Measurements from ENCODE around the gene RNF8.

RNF8 gene

DNA sequence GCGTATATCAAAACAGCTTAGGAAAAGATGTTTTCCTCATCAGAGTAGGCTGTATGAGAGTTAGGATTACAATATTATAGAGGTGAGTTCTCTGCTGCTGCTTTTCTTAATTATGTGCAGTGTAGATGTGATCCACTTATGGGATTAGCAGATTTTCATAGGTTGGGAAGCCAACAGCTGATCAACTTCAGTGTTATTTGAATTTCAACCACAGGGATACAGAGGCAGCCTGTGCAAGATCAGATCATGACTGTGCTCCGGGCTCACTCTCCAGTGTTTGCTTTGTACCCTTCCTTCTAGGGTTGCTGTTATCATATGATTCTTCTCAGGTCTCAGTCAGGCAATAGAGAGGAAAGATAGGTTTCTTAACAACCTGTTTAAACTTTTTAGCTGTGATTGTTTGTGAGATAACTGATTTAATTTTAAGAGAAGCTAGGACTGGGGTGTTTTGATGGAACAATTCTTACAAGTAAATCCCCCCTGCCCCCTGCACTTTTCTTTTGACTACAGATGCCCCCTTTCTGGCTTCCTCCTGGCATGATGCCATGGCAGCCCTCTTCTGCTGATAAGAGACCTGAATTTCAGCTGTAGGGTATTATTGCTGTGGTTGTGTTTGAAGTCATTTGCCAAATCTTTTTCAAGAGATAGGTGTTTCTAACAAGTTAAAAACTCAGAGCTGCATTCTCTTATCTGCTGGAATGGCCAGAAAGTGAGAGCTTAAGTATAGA, 8.5 kb downstream of the RNF8 start:
- DNase-seq, result no peak

DNA sequence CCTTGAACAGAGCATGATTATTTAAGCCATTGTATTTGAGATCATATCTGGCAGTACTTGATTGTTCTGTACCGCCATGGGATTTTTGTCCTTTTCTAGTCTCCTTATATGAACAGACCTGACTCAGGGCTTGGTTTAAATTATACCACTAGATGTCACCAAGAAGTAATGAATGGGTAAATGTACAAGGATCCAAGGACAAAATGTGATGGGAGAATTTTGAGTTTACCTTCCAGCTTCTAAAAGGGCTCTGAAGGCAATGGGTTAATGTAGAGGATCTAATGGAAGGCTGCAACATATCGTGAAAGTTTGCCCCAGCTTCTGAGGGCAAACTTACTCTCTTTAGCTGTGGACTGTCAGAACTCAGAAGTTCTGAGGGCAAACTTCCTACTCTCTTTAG, 12.0 kb downstream of the RNF8 start:
- DNase-seq, result no peak

DNA sequence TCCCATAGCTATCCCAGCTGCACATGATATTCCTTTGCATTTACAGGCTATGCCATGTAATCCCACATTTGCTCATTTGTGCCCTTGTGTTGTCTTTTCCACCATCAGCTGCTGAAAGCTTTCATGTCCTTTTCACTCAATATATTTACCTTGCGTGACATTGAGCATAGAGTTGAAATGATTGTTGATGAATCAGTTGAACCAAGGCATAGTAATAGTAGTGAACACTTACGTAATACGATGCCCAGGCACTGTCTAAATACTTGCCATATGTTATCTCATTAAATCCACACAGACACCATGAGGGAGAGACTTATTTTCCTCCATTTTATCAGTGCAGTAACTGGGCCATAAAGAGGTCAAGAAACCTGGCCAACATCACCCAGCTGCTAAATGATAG, 13.1 kb downstream of the RNF8 start:
- no peak for DNase-seq

DNA sequence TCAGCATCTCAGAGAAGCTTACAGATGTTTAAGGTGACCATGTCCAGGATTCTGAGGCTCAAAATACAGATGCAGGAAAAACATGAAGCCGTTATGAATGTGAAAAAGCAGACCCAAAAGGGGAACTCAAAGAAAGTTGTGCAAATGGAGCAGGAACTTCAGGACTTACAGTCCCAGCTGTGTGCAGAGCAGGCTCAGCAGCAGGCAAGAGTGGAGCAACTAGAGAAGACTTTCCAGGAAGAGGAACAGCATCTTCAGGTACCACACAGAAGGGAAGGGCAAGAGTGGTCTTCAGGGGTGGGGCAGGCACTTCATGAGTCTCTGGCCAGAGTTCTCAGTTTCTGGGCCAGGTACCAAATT, 15.2 kb downstream of the RNF8 start:
- DNase-seq, result no peak

DNA sequence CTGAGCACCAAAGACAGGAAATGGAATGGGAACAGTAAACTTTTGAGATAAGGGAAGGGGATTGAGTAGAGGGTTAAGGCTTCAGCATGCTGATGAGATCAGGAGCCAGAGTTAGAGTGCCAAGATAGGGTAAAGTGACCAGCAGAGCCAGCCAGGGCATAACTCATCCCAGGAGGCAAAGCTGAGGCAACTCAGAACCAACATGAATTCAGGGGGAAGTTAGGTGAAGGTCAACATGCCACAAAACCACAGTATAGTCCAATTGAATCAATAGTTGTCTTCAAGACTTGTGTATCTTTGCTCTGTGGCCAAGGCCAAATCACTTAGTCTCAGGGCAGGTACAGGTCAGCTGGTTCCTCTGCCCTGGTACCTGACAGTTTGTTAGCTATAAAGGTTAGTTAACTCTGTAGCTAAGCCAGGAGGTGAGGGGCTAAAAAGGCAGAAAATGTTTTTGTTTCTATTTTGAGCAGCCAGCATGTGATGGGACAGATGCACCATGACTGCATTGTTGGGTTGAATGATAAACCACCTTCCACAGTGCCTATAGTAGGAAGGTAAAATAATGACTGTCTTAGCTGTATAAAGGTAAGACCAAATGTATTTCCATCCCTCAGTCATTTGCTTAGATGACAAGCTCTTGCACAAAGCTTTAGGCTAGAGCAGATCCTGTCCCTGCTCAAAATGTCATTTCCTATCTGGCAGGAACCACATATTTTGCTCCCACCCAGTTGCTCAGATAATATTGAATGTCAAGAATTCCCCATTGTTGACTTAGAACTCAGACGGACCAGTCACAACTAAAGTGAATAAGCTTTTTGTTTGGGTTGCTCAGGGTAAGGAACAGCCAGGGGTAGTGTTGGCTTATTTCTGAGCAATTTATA, 15.8 kb downstream of the RNF8 start:
- no peak for DNase-seq

DNA sequence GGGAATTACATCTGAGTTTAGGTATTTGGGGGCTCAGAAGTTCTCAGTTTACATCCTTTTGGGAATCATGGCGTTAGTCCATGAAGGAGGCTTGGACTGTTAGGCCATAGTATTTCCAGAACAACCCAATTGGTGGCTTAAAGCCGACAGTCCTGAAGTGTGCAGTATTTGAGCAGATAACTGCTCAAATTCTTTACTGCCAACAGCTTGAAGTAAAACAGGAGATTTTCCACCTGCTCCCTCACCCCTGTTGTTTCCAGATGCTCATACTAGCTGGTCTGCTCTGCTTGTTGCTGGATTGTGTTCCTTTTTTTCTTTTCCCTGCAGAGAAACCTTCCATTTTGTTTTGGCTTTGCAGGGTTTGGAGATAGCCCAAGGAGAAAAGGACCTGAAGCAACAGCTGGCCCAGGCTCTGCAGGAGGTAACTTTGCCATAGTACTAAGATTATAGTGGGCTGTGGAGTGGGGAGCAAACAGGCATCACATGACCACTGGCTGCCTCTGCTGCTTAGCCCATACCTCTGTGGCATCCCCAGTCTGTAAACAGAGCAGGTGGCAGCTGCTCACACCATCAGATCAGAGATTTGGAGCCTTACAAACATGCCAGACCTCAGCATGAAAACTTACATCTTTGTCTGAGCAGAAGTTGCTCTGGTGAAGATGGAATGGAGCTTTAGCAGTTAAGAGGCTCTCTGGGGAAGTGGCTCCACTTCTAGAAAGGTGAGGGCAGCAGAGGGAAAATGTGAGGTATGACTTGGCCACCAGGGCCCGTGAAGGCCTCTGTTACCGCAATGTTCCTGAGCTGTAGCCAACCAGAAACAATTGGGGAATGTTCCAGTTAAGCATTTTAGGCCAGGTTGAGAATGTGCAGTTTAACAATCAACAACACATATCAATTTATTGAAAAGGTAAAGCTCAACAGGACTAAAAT, 17.6 kb downstream of the RNF8 start:
- no peak for DNase-seq

DNA sequence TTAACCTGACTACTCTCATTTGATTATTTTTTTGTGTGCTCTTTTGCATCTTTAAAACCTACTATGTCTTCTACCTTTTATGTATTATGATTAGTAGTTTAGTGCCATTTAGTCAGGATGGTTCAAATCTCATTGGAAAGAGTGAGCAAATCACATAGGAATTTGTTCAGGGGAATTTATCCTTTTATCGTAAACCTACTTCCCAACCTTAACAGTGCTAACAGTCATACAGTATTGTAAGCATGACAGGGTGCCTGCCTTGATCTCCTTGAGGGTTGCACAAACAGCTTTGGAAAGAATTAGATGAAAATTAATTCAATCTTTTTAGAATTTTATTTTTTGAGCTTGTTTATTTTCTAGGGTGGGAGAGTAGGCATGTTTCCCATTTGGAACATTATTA, 18.3 kb downstream of the RNF8 start:
- DNase-seq, result no peak

DNA sequence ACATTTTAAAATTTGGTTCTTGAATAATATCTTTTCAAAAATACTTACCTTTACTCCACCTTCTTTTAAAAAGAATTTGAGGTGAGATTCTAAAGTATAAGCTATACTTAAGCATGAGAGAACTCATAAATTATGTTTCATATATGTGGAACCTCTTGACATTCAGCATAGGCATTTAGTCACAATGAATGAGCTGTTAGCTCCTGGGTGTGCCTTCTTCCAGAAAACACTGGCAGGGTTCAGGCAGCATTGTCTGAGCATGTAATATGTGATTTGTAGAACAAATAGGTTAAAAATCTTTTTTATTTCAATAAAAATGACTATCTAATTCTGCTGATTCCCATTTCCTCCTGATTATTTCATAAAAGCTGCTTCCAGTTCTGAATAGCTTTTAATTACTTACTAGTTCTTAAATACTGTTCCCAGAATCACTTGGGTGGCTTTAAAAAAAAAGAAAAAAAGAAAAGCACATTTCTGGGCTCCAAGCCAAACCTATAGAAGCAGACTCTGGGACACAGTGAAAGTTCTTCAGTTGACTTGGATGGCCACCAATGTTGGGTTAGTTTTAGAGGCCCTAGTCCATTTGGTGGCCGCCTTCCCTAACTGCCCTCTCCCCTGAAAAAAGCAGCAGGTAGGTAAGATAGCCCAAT, 20.2 kb downstream of the RNF8 start:
- no peak for DNase-seq

DNA sequence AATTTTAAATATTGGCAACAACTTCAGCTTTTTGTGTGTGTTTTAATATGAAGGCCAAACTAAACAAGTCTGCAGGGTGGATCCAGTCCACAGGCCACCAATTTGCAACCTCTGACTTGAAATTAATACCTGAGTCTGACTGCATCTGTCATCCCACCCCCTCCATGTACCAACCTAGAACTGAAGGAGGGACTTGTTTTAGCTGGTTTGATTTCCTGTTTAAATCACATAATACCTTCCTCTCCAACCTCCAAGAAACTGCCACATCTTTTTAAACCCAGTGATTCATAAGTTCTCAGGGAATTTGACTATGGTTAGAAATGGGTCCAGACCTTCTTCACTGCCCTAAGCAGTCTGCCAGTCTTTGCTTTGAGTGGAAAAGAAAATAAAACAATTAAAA, 21.6 kb downstream of the RNF8 start:
- no peak for DNase-seq

DNA sequence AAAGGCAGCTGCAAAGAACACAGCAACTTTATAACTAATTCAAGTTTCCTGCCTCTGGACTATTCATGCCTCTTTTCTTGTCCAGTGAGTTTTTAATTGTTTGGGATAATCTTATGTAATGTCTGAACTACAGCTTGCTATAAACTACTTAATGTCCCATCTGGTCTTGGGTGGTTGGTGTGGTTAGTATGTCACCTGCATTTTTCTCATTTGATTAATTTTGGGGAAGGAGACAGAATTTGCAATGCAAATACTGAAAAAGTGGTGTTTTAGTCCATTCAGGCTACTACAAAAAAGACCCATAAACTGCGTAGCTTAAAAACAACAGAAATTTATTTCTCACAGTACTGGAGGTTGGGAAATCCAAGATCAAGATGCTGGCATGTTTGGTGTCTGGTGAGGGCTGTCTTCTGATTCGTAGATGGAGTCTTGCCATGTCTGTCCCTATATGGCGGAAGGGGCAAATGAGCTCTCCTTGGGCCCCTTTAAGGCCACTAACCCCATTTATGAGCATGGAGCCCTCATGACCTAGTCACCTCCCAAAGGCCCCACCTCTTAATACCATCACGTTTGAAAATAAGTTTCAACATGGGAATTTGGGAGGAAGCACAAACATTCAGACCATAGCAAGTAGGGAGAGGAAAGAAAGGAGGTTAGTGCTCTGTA, 22.4 kb downstream of the RNF8 start:
- no peak for DNase-seq

DNA sequence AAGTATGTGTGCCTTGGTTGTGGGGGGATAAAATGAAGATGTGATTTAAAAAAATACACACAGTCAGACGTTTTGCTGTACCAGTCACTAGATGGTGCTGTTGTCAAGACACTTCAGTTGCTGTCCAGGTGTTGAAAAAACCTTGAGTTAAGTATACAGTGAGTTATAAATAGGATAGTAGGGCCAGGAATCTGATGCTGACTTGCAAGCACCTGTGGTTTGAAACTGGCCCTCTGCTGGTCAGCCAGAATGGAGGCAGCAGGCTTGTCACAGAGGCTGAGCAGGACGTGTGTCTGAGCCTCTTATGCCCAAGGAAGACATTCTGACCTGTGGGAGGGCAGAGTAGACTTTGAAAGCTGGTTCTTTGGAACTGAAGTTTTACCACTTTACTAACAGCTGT, 27.8 kb downstream of the RNF8 start:
- DNase-seq, result peak; percentile 51

DNA sequence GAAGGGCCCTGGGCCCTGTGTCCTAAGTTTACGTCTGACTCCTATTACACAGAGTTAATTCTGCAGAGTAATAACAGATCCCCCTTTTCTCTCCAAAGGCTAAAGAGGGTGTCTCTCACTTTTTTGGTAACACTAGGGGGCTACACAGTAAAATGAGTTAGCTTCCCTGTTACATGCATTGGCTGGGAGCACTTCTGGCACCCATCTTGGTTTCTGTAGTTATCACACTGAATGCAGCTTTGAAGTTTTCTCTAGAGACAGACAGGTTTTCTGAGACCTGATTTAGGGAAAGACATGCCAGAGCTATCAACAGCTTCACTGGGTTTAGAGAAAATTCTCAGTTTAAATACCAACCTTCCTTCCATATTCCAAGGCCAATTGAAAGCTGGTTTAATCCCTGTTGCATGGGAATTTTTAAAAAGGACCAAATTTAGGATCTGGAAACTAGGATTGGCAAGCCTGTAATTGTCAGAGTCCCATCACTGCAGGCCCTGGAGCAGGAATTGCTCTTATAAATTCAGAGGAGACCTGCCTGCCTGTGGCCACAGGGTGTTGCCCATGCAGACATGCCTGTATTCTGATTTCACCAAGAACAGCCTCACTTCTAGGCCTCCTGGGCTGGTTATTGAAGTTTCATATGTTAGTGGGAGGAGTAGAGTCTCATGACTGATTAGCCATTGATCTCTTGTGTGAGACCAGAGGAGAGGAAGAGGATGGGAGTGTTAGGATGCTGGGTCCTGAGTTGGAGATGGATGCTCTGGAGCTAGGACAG, 29.4 kb downstream of the RNF8 start:
- no peak for DNase-seq

DNA sequence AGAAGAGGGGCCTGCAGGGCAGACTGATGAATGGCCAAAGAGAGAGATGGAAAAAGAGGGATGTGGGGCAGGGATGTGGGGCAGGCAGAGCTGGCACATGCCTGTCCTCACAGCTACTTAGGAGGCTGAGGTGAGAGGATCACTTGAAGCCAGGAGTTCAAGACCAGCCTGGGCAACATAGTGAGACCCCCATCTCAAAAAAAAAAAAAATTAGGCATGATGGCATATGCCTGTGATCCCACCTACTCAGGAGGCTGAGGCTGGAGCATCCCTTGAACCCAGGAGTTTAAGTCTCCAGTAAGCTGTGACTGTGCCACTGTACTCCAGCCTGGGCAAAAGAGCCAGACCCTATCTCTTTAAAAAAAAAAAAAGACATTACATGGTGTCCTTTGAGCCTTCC, 34.8 kb downstream of the RNF8 start:
- no peak for DNase-seq

DNA sequence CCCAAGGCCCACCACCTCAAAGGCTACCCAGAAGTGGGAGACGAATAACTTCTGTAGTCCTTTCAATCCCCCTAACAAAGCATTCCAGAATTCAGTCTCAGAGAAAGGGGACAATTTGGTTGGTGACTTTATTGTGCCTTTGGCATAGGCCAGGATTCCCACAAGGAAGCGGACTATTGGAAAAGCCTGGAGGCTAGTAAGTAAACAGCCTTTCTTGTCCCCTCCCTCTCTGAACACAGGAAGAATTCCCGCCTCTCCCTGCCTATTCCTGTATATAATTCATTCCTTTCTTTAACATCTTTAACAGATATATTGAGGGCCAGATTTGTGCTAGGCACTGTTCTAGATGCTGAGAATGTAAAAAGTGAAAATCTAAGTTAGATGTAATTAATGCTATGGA, 36.1 kb downstream of the RNF8 start:
- no peak for DNase-seq

DNA sequence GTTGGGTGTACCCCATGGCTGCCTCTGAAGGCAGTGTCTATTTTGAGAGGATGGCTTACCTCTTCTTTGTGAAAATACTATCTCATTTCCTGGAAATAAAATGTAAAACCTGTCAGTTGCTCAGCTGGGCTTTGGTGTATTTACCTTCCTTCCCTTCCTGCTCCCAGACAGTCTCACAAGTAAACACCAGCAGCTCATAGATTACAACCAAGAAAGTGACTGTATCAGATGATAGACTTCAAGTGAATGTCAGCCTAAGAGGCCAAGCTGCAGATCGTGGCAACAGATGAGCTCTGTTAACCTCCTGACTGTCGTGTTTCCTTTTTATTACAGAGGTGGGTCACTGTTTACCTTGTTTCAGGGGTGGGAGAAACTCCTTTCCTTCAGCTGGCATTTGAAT, 37.3 kb downstream of the RNF8 start:
- no peak for DNase-seq

DNA sequence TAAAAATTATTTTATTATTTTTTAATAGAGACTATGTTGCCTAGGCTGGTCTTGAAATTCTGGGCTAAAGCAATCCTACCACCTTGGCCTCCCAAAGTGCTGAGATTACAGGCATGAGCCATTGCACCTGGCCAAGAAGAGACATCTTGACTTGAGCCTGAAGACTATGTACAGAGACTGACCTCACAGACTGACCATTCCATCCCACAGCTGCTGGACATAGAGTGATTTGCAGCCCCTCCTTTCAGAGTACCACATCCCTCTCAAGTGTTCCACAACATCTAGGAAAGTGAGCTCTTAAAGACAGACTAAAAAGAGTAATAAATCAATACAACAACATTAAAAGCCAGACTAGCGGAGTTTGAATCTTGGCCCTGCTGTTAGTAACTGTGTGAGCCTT, 39.0 kb downstream of the RNF8 start:
- DNase-seq, result no peak

DNA sequence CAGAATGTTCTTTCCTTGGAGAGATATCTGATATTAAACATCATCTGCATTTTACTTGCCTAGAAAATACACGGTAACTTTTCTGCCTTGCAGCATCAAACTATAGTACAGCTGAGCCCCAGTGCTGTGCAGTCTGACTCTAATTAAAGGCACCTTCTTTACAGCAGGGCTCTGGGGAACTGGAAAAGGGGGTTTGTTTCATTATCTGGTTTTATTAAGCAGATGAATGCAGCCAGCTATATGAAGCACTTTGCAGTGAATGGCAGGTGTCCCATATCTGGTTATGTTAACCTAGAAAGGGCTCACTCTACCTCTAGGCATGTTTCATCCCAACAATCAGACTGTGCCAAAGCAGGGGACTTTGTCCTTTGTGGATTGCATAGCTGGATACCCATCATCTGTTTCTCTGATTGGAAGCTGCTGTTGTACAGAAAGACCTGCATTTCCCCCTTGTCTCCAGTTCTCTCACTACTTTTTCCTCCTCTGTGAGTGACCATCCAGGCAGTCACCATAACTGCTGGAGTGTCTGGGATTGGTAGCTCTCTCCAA, 39.7 kb downstream of the RNF8 start:
- DNase-seq, result no peak

DNA sequence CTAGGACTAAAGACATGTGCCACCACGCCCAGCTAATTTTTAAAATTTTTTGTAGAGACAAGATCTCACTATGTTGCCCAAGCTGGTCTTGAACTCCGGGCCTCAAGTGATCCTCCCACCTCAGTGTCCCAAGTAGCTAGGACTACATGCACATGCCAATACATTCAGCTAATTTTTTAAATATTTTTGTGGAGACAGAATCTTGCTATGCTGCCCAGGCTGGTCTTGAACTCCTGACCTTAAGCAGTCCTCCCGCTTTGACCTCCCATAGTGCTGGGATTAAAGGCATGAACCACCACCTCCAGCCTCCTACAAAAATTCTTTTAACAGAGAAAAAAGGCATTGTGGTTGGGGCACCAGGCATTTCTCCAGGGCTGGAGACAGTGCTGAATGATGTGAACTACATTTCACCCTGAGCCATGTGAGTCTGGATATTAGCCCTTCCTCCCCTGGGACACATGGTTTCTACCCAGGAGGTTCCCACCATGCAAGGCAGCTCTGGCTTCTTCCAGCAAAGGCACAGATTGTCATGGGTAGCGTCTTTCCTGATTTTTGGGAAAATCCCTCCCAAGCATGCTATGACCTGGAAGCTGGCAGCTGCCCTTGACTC, 42.9 kb downstream of the RNF8 start:
- no peak for DNase-seq

DNA sequence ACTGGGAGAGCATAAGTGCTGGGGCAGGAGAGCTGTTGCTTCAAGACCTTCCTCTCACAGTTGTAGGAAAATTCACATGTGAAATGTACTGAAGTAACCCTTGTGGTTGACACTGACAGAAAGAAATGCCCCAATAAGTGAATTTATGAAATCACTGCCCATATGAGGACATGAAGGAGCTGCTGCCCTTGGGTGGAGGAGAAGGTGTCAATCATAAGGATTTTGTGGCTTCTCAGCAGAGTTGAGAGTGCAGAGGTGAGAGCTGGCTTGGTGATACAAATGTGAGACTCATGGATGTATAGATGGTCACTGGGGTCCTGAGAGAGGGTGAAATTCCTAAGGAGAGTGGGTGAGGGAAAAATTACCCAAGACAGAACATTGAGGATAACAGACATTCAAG, 45.3 kb downstream of the RNF8 start:
- DNase-seq, result no peak

DNA sequence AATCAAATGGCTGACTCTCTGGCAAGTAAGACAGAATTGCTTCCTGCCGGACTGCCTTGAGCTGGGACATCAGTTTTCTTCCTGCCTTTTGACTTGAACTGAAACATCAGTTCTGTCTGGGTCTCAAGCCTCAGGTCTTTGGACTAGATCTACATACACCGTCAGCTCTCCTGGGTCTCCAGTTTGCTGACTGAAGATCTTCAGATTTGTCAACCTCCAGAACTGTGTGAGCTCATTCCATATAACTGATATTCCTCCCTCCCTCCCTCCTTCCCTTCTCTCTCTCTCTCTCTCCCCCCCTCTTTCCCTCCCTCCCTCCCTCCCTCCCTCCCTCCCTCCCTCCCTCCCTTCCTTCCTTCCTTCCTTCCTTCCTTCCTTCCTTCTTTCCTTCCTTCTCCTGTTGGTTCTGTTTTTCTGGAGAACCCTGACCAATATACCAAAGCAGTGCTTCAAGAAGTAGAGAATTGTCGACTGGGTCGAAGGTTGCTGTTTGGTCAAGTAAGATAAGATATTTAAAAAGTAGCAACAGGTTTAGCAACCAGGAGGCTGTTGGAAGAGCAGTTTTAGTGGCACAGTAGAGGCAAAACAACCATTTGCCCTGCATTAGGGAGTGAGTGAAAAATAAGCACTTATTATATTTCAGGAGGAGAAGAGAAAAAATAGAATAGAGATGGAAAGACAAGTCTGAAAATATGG, 46.2 kb downstream of the RNF8 start:
- DNase-seq, result no peak

All from CD4-positive, alpha-beta T cell treated with Interleukin-10 for 1 hour (primary cell).